Fibroblast of the aortic adventitia (primary cell): ENCODE results near the gene KDM4B. TPM values are rescaled to one million over a fixed set of nuclear protein-coding genes. Genes with fewer than 3 reads are reported as not detected.
A peak's percentile ranks its signal among the peaks of the same experiment; 100 is the strongest.

Source experiments
- DNase-seq: peaks from one replicate; pipeline ENCODE4 v3.0.0-alpha.2; 2010; ENCODE audit warnings: low read depth
- H3K4me3 ChIP-seq: 2 replicates; pipeline ENCODE4 v1.5.1; 2011; ENCODE audit warnings: low read depth, mild to moderate bottlenecking, control low read depth, low read length, moderate library complexity
- CTCF ChIP-seq: IDR thresholded peaks from 2 replicates; pipeline ENCODE4 v1.5.1; 2011; ENCODE audit warnings: mild to moderate bottlenecking, low read length, control low read depth, inconsistent platforms; ENCODE audit not compliant: insufficient read depth
- total RNA-seq: library from RNA; depleted of rRNA; stranded (reverse); fragments of >200 nt; gene quantifications from 2 replicates; pipeline ENCODE4 v1.2.3, GENCODE V29; 2012; ENCODE audit warnings: low replicate concordance

The KDM4B gene
- total RNA-seq, 1 donor = 13.5 TPM

GRCh38 chr19:5090465-5091017, 121.6 kb downstream of the KDM4B start:
- no peak for DNase-seq
- H3K4me3 ChIP-seq = no peak overlapping the region
- no peak for TF ChIP-seq CTCF

- H3K4me3 ChIP-seq = no peak overlapping the region
- TF ChIP-seq CTCF = no peak
- peak; percentile 62 for DNase-seq
These were observed 122.2 kb downstream of the KDM4B start for GRCh38 chr19:5091018-5091683.

GRCh38 chr19:5091684-5092480, 123.0 kb downstream of the KDM4B start:
- no peak for DNase-seq
- TF ChIP-seq CTCF = no peak
- H3K4me3 ChIP-seq = no peak overlapping the region

GRCh38 chr19:5092481-5092843, 123.5 kb downstream of the KDM4B start:
- no peak for TF ChIP-seq CTCF
- H3K4me3 ChIP-seq = no peak overlapping the region
- no peak for DNase-seq

- H3K4me3 ChIP-seq = no peak overlapping the region
- no peak for TF ChIP-seq CTCF
- no peak for DNase-seq
These were observed 124.5 kb downstream of the KDM4B start for GRCh38 chr19:5093297-5093928.

- no peak overlapping the region for H3K4me3 ChIP-seq
- DNase-seq = no peak
- no peak for TF ChIP-seq CTCF
These were observed 125.2 kb downstream of the KDM4B start for GRCh38 chr19:5093948-5094718.
